Measurements from ENCODE around the gene ANKS4B. TPM values are rescaled to one million over a fixed set of nuclear protein-coding genes. Genes with fewer than 3 reads are reported as not detected.
A peak's percentile ranks its signal among the peaks of the same experiment; 100 is the strongest.
"Not testable (repeated sequence)": the region's sequence is repeated elsewhere in the genome, so short reads cannot be mapped to it uniquely, and the experiment has no call there.

The ANKS4B gene
- total and polyA plus RNA-seq, 4 donors, result 0.08 to 6.9 TPM; not detected in 2

DNA sequence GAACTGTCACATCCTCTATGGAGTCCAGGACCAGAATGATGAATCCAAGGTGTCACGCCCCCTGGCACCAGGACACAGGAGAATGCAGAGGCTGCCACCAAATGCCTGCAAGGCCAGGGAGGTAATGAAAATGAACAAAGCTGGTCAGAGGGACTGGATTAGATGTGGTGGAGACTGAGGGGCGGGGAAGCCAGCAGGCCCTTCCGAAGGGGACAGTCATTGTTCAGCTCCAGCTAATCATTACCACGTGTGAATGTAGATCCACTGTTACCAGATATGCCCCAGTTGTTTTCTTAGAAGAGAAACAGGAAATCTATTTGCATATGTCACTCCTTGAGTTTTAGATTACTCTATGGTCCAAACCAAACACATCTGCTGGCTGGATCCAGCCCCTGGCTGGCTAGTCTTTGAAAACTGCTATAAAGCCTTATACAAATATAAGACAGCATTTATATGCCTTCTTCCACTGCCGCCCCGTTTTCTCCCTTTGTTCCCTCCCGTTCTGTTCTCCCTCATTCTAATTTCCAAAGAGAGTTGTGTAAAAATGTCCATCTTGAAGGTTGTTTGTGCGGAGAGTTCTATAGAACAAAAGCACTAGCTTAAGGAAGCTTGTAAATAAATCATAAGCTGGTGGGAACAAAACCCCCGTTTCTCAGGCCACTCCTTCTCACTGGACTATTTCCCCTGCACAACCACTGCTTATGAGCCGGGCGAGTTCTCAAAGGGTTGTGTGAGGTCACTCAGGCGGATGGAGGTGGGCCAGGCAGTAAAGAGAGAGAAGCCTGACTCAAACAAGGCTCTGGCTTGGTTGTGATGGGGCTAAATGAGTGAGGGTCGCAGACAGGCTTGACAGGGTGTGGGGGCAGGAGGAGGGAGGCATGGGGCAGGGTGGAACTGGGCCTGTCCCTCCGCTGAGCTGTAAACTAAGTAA lies 30.4 kb downstream of the ANKS4B start:
- WGBS, 2 donors, result 17 to 18% methylated on average over 14 of the region's 14 CpGs
- no peak overlapping the region for H3K27ac ChIP-seq (ENCODE audit: low read depth in 1 of 2, low read length in 2 of 2)

GRCh38 chr16:21264571-21265036 lies 31.1 kb downstream of the ANKS4B start:
- ATAC-seq (ENCODE audit: low FRiP score), result no peak
- intact Hi-C loops (cut with DNase I), result no loop called here
- no peaks in the 10 kb centered on the region for H3K36me3 ChIP-seq (ENCODE audit: control insufficient read depth in 1 of 2, insufficient read depth in 2 of 2, low read length in 1 of 2)
- no peak overlapping the region for H3K27ac ChIP-seq (ENCODE audit: low read depth in 1 of 2, low read length in 2 of 2)
- no peaks in the 10 kb centered on the region for H3K27me3 ChIP-seq (ENCODE audit: control insufficient read depth in 1 of 2, insufficient read depth in 2 of 2, low read length in 1 of 2)
- H3K4me1 ChIP-seq (ENCODE audit: control insufficient read depth in 1 of 2, insufficient read depth in 2 of 2, low read length in 2 of 2), result peaks cover 0 to 2% of the 10 kb centered on the region in 2 donors
- WGBS, 2 donors, result 84 to 89% methylated on average over 4 of the region's 4 CpGs
- no peak overlapping the region for H3K4me3 ChIP-seq (ENCODE audit: low read length in 2 of 2)
- H3K9me3 ChIP-seq (ENCODE audit: control insufficient read depth, low read length), result peaks cover 1% of the 10 kb centered on the region
- no peak for DNase-seq

More for the DNA sequence above, 30.4 kb downstream of the ANKS4B start:
- Histone ChIP-seq H3K9me3 (ENCODE audit: control insufficient read depth, low read length) (peaks cover 1% of the 10 kb centered on the region), H3K4me1 (ENCODE audit: control insufficient read depth in 1 of 2, insufficient read depth in 2 of 2, low read length in 2 of 2) (peaks cover 0 to 2% of the 10 kb centered on the region in 2 donors), H3K4me3 (ENCODE audit: low read length in 2 of 2) (no peak overlapping the region), H3K36me3 (ENCODE audit: control insufficient read depth in 1 of 2, insufficient read depth in 2 of 2, low read length in 1 of 2) (no peaks in the 10 kb centered on the region), H3K27me3 (ENCODE audit: control insufficient read depth in 1 of 2, insufficient read depth in 2 of 2, low read length in 1 of 2) (no peaks in the 10 kb centered on the region)
- DNase-seq (no peak), ATAC-seq (ENCODE audit: low FRiP score) (peak; percentile 49)
- intact Hi-C loops (cut with DNase I), result no loop called here

DNA sequence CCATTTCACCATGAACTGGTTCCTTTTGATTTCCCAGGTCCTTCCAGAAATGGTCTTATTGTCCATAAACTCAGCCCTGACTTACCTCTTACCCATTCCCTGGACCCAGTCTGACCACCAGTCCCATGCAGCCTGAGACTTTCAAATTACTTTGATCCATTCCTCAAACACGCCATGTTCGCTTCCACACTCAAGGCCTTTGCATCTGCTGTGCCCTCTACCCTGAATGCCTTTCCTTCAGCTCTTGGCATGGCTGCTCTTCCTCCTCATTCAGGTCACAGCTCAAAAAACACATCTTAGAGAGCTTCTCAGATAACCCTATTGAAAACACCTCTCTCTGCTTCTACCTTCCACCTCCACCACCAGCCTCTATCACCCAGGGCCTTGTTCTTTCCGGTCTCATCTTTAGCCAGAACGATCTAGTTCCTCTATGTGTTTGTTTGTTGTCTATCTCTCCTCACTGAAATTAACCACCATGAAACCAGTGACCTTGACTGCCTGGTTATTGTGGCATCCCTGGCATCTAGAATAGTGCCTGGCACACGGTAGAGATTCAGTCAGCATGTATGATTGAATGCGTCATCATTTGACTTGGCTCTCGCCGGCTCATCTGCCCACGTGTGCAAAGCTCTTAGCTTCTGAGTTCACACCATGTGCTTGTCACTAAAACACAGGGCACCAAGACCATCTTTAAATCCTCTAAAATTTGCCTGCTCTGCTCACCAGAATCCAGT lies 31.8 kb downstream of the ANKS4B start:
- intact Hi-C loops (cut with DNase I), result no loop called here
- peaks cover 0 to 2% of the 10 kb centered on the region in 2 donors for H3K4me1 ChIP-seq (ENCODE audit: control insufficient read depth in 1 of 2, insufficient read depth in 2 of 2, low read length in 2 of 2)
- peaks cover 1% of the 10 kb centered on the region for H3K9me3 ChIP-seq (ENCODE audit: control insufficient read depth, low read length)
- 80 to 84% methylated on average over 9 of the region's 9 CpGs for WGBS, 2 donors
- H3K27me3 ChIP-seq (ENCODE audit: control insufficient read depth in 1 of 2, insufficient read depth in 2 of 2, low read length in 1 of 2), result no peaks in the 10 kb centered on the region
- H3K36me3 ChIP-seq (ENCODE audit: control insufficient read depth in 1 of 2, insufficient read depth in 2 of 2, low read length in 1 of 2), result no peaks in the 10 kb centered on the region
- DNase-seq (no peak), ATAC-seq (ENCODE audit: low FRiP score) (no peak)
- no peak overlapping the region for H3K27ac ChIP-seq (ENCODE audit: low read depth in 1 of 2, low read length in 2 of 2)
- H3K4me3 ChIP-seq (ENCODE audit: low read length in 2 of 2), result no peak overlapping the region

- ATAC-seq (ENCODE audit: low FRiP score), result no peak
- Histone ChIP-seq H3K9me3 (ENCODE audit: control insufficient read depth, low read length) (peaks cover 1% of the 10 kb centered on the region), H3K27me3 (ENCODE audit: control insufficient read depth in 1 of 2, insufficient read depth in 2 of 2, low read length in 1 of 2) (no peaks in the 10 kb centered on the region), H3K4me3 (ENCODE audit: low read length in 2 of 2) (no peak overlapping the region), H3K4me1 (ENCODE audit: control insufficient read depth in 1 of 2, insufficient read depth in 2 of 2, low read length in 2 of 2) (peaks cover 0 to 2% of the 10 kb centered on the region in 2 donors), H3K36me3 (ENCODE audit: control insufficient read depth in 1 of 2, insufficient read depth in 2 of 2, low read length in 1 of 2) (no peaks in the 10 kb centered on the region), H3K27ac (ENCODE audit: low read depth in 1 of 2, low read length in 2 of 2) (no peak overlapping the region)
- no peak for DNase-seq
- intact Hi-C loops (cut with DNase I), result no loop called here
- WGBS, 2 donors, result 73 to 81% methylated on average over 4 of the region's 4 CpGs
Measured at GRCh38 chr16:21267298-21267697, 33.8 kb downstream of the ANKS4B start.

DNA sequence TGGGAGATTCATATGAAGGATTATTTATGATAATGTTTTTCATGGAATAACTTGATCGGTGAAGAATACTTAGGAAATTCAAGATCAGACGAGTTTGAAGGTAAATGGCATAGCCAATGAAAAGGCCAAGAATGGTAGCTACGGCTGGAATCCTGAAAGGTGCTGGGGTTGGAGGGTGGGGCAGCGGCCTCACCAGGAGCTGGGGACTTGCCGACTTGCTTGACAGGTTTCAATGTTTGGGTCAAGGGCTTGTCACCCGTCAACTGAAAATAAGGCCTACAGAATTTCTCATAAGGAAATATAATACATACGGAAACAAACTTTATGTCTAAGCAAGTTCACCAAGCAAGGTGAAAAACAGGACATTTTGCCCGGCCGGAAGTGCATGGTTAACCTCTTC lies 34.7 kb downstream of the ANKS4B start:
- intact Hi-C loops (cut with DNase I), result no loop called here
- H3K27me3 ChIP-seq (ENCODE audit: control insufficient read depth in 1 of 2, insufficient read depth in 2 of 2, low read length in 1 of 2), result no peaks in the 10 kb centered on the region
- ATAC-seq (ENCODE audit: low FRiP score) (no peak), DNase-seq (no peak)
- no peak overlapping the region for H3K4me3 ChIP-seq (ENCODE audit: low read length in 2 of 2)
- H3K4me1 ChIP-seq (ENCODE audit: control insufficient read depth in 1 of 2, insufficient read depth in 2 of 2, low read length in 2 of 2), result peaks cover 0 to 2% of the 10 kb centered on the region in 2 donors
- H3K36me3 ChIP-seq (ENCODE audit: control insufficient read depth in 1 of 2, insufficient read depth in 2 of 2, low read length in 1 of 2), result no peaks in the 10 kb centered on the region
- peaks cover 1% of the 10 kb centered on the region for H3K9me3 ChIP-seq (ENCODE audit: control insufficient read depth, low read length)
- H3K27ac ChIP-seq (ENCODE audit: low read depth in 1 of 2, low read length in 2 of 2), result no peak overlapping the region
- 97 to 98% methylated on average over 9 of the region's 9 CpGs for WGBS, 2 donors

- Histone ChIP-seq H3K27me3 (ENCODE audit: control insufficient read depth in 1 of 2, insufficient read depth in 2 of 2, low read length in 1 of 2) (no peaks in the 10 kb centered on the region), H3K4me1 (ENCODE audit: control insufficient read depth in 1 of 2, insufficient read depth in 2 of 2, low read length in 2 of 2) (no peaks in the 10 kb centered on the region), H3K9me3 (ENCODE audit: control insufficient read depth, low read length) (peaks cover 1% of the 10 kb centered on the region), H3K27ac (ENCODE audit: low read depth in 1 of 2, low read length in 2 of 2) (no peak overlapping the region), H3K4me3 (ENCODE audit: low read length in 2 of 2) (no peak overlapping the region), H3K36me3 (ENCODE audit: control insufficient read depth in 1 of 2, insufficient read depth in 2 of 2, low read length in 1 of 2) (no peaks in the 10 kb centered on the region)
- ATAC-seq (ENCODE audit: low FRiP score), result no peak
- DNase-seq, result no peak
- WGBS, 2 donors, result 71 to 93% methylated on average over 2 of the region's 2 CpGs
- intact Hi-C loops (cut with DNase I), result no loop called here
Measured at GRCh38 chr16:21272253-21272652, 38.8 kb downstream of the ANKS4B start.

DNA sequence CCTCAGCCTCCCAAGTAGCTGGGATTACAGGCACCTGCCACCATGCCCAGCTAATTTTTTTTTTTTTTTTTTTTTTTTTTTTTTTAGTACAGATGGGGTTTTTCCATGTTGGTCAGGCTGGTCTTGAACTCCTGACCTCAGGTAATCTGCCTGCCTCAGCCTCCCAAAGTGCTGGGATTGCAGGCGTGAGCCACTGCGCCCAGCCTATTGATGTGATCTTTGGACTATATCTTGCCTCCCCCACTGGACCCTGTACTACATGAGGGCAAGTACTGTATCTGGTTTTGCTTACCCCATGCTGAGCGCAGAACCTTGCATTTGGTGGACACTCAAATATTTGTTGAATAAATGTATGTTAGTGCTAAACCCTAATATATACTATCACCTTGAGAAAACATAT lies 39.3 kb downstream of the ANKS4B start:
- H3K27ac ChIP-seq (ENCODE audit: low read depth in 1 of 2, low read length in 2 of 2); H3K4me1 ChIP-seq (ENCODE audit: control insufficient read depth in 1 of 2, insufficient read depth in 2 of 2, low read length in 2 of 2); H3K36me3 ChIP-seq (ENCODE audit: control insufficient read depth in 1 of 2, insufficient read depth in 2 of 2, low read length in 1 of 2); DNase-seq; H3K27me3 ChIP-seq (ENCODE audit: control insufficient read depth in 1 of 2, insufficient read depth in 2 of 2, low read length in 1 of 2); H3K4me3 ChIP-seq (ENCODE audit: low read length in 2 of 2); intact Hi-C loops (cut with DNase I); H3K9me3 ChIP-seq (ENCODE audit: control insufficient read depth, low read length); ATAC-seq (ENCODE audit: low FRiP score): not testable (repeated sequence)
- 94 to 97% methylated on average over 3 of the region's 3 CpGs for WGBS, 2 donors

GRCh38 chr16:21274172-21274726 lies 40.8 kb downstream of the ANKS4B start:
- intact Hi-C loops (cut with DNase I), result no loop called here
- Histone ChIP-seq H3K36me3 (ENCODE audit: control insufficient read depth in 1 of 2, insufficient read depth in 2 of 2, low read length in 1 of 2) (no peaks in the 10 kb centered on the region), H3K4me1 (ENCODE audit: control insufficient read depth in 1 of 2, insufficient read depth in 2 of 2, low read length in 2 of 2) (no peaks in the 10 kb centered on the region), H3K27ac (ENCODE audit: low read depth in 1 of 2, low read length in 2 of 2) (no peak overlapping the region), H3K9me3 (ENCODE audit: control insufficient read depth, low read length) (no peaks in the 10 kb centered on the region), H3K4me3 (ENCODE audit: low read length in 2 of 2) (no peak overlapping the region), H3K27me3 (ENCODE audit: control insufficient read depth in 1 of 2, insufficient read depth in 2 of 2, low read length in 1 of 2) (no peaks in the 10 kb centered on the region)
- ATAC-seq (ENCODE audit: low FRiP score) (no peak), DNase-seq (no peak)
- 86 to 91% methylated on average over 5 of the region's 5 CpGs for WGBS, 2 donors
